ENCODE results near the gene UGGT1. TPM values are rescaled to one million over a fixed set of nuclear protein-coding genes. Genes with fewer than 3 reads are reported as not detected.

The UGGT1 gene
- total RNA-seq, 1 experiment from 2014 or later = 80.3 TPM

GRCh38 chr2:128197059-128197458 lies 106.1 kb downstream of the UGGT1 start:
- Mint-ChIP-seq H3K4me1 (ENCODE audit: insufficient read depth, unreplicated experiment) (no peaks in the 10 kb centered on the region), H3K27ac (ENCODE audit: low read depth, unreplicated experiment) (no peak overlapping the region), H3K9me3 (ENCODE audit: unreplicated experiment) (no peaks in the 10 kb centered on the region), H3K36me3 (ENCODE audit: insufficient read depth, unreplicated experiment) (peaks cover 14% of the 10 kb centered on the region), H3K4me3 (ENCODE audit: unreplicated experiment) (no peak overlapping the region), H3K27me3 (ENCODE audit: insufficient read depth, unreplicated experiment) (no peaks in the 10 kb centered on the region)
- CTCF ChIA-PET = no interaction called here
- no peak for DNase-seq (ENCODE audit: unreplicated experiment)
- no TSS peak for BruUV-seq (replicated peaks)
- intact Hi-C loops (cut with micrococcal nuclease) = no loop called here
- TF ChIP-seq CTCF (IDR thresholded peaks at IDR 0.05; ENCODE audit: unreplicated experiment) = no peak
- POLR2A ChIA-PET = no interaction called here

- CTCF ChIA-PET = no interaction called here
- Mint-ChIP-seq H3K4me3 (ENCODE audit: unreplicated experiment) (no peak overlapping the region), H3K27me3 (ENCODE audit: insufficient read depth, unreplicated experiment) (no peaks in the 10 kb centered on the region), H3K4me1 (ENCODE audit: insufficient read depth, unreplicated experiment) (no peaks in the 10 kb centered on the region), H3K9me3 (ENCODE audit: unreplicated experiment) (no peaks in the 10 kb centered on the region), H3K36me3 (ENCODE audit: insufficient read depth, unreplicated experiment) (peaks cover 3% of the 10 kb centered on the region), H3K27ac (ENCODE audit: low read depth, unreplicated experiment) (no peak overlapping the region)
- no peak for TF ChIP-seq CTCF (IDR thresholded peaks at IDR 0.05; ENCODE audit: unreplicated experiment)
- POLR2A ChIA-PET = no interaction called here
- DNase-seq (ENCODE audit: unreplicated experiment) = no peak
- BruUV-seq (replicated peaks) = no TSS peak
- intact Hi-C loops (cut with micrococcal nuclease) = no loop called here
Measured at GRCh38 chr2:128198656-128199055, 107.7 kb downstream of the UGGT1 start.

- H3K36me3 Mint-ChIP-seq (ENCODE audit: insufficient read depth, unreplicated experiment) = no peaks in the 10 kb centered on the region
- intact Hi-C loops (cut with micrococcal nuclease) = no loop called here
- BruUV-seq (replicated peaks) = no TSS peak
- H3K4me3 Mint-ChIP-seq (ENCODE audit: unreplicated experiment) = no peak overlapping the region
- no peaks in the 10 kb centered on the region for H3K4me1 Mint-ChIP-seq (ENCODE audit: insufficient read depth, unreplicated experiment)
- POLR2A ChIA-PET = interaction anchor here (0.7 kb wide), 1 partner anchor 56 kb away, joined by 4 read pairs; no protein-coding TSS in a partner anchor
- H3K27me3 Mint-ChIP-seq (ENCODE audit: insufficient read depth, unreplicated experiment) = no peaks in the 10 kb centered on the region
- no peak for DNase-seq (ENCODE audit: unreplicated experiment)
- H3K27ac Mint-ChIP-seq (ENCODE audit: low read depth, unreplicated experiment) = no peak overlapping the region
- CTCF ChIA-PET = no interaction called here
- TF ChIP-seq CTCF (IDR thresholded peaks at IDR 0.05; ENCODE audit: unreplicated experiment) = no peak
- no peaks in the 10 kb centered on the region for H3K9me3 Mint-ChIP-seq (ENCODE audit: unreplicated experiment)
Measured at GRCh38 chr2:128199141-128199540, 108.1 kb downstream of the UGGT1 start.

- no peak for DNase-seq (ENCODE audit: unreplicated experiment)
- POLR2A ChIA-PET = interaction anchor here (1.3 kb wide), 1 partner anchor 15 kb away, joined by 4 read pairs; no protein-coding TSS in a partner anchor
- CTCF ChIA-PET = interaction anchor here (1.5 kb wide), 1 partner anchor 23 kb away, joined by 5 read pairs; no protein-coding TSS in a partner anchor
- Mint-ChIP-seq H3K9me3 (ENCODE audit: unreplicated experiment) (no peaks in the 10 kb centered on the region), H3K4me3 (ENCODE audit: unreplicated experiment) (no peak overlapping the region), H3K36me3 (ENCODE audit: insufficient read depth, unreplicated experiment) (no peaks in the 10 kb centered on the region), H3K4me1 (ENCODE audit: insufficient read depth, unreplicated experiment) (no peaks in the 10 kb centered on the region), H3K27me3 (ENCODE audit: insufficient read depth, unreplicated experiment) (no peaks in the 10 kb centered on the region), H3K27ac (ENCODE audit: low read depth, unreplicated experiment) (no peak overlapping the region)
- BruUV-seq (replicated peaks) = no TSS peak
- no peak for TF ChIP-seq CTCF (IDR thresholded peaks at IDR 0.05; ENCODE audit: unreplicated experiment)
- intact Hi-C loops (cut with micrococcal nuclease) = no loop called here
Measured at GRCh38 chr2:128202791-128203190, 111.8 kb downstream of the UGGT1 start.
